GM12872 (cell line): ENCODE data around the gene EPGN.

Experiments
- TF ChIP-seq, protein P1 (sequence below): IDR thresholded peaks from 3 replicates; pipeline ENCODE4 v1.5.1; 2011; ENCODE audit warnings: low read depth, mild to moderate bottlenecking, low read length, moderate library complexity; ENCODE audit not compliant: insufficient read depth

The EPGN gene

DNA sequence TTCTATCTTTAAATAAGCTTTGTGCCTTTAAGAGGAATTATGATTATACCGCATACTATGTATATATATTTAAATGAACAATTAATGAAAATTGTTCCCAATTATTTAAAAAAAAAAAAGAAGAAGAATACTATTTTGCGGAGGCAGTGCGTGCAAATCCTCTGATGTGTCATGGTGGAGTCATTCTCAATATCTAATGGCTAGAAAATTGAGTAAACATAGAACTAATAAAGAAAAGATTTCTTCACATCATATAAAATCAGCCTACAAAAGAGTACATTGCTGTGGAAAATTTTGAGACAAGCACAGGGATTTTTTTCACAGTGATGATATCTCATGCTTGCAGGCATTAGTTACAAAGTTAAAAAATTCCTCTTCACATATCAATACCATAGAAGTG is 54.1 kb downstream of the EPGN start:
- TF ChIP-seq, protein P1, sequence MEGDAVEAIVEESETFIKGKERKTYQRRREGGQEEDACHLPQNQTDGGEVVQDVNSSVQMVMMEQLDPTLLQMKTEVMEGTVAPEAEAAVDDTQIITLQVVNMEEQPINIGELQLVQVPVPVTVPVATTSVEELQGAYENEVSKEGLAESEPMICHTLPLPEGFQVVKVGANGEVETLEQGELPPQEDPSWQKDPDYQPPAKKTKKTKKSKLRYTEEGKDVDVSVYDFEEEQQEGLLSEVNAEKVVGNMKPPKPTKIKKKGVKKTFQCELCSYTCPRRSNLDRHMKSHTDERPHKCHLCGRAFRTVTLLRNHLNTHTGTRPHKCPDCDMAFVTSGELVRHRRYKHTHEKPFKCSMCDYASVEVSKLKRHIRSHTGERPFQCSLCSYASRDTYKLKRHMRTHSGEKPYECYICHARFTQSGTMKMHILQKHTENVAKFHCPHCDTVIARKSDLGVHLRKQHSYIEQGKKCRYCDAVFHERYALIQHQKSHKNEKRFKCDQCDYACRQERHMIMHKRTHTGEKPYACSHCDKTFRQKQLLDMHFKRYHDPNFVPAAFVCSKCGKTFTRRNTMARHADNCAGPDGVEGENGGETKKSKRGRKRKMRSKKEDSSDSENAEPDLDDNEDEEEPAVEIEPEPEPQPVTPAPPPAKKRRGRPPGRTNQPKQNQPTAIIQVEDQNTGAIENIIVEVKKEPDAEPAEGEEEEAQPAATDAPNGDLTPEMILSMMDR = no peak

DNA sequence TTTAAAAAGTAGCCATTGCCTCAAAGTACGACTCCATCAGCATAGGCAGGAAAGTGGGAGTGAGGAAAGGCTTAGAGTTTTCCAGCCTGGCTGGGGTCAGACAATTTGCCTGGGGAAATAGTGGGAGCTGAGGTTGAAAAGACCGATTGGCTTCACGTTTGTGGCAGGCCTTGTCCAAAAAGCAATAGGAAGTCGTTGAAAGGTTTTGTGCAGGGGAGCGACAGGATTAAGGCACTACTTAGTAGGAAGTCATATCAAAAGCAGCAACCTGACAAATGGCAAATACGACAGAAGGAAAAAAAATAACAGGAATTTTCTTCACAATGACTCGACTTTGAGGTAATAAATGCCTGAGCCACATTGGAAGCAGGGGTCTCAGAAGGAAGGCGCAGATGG is 56.0 kb downstream of the EPGN start:
- TF ChIP-seq, protein P1 = no peak

DNA sequence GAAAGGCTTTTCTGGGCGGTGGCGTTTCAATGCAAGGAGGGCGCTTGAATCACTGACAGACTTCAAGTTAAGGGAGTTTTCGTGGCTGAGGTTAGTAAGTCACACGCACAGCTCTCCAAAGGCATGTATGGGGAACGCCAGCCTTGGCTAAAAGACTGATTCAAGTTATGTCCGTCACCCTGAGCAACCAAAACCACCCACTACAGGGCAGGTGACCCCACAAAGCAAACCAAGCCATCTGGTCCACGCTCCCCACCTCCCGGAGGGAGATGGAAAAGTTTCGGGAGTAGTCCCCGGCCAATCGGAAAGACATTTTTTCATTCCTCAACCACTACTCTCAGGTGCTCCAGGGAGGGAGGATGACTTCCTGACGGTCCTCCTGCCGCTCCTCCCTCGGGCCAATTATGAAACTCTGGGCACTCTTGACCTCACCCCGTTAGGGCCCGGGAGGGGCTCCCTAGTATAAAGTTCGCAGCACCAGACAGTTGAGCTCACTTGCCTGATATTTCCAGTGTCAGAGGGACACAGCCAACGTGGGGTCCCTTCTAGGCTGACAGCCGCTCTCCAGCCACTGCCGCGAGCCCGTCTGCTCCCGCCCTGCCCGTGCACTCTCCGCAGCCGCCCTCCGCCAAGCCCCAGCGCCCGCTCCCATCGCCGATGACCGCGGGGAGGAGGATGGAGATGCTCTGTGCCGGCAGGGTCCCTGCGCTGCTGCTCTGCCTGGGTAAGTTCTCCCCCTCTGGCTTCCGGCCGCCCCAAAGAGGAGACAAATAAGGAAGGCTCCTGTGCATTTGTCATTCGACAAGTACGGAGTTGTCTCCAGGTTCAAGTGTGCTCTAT is 56.6 kb downstream of the EPGN start, which contains the start of gene EREG:
Gene EREG, plus strand, starts transcription at position 494 of the 840 bp plus-strand sequence. Its CDS starts 164 bp downstream, at position 658.
- TF ChIP-seq, protein P1 = no peak

DNA sequence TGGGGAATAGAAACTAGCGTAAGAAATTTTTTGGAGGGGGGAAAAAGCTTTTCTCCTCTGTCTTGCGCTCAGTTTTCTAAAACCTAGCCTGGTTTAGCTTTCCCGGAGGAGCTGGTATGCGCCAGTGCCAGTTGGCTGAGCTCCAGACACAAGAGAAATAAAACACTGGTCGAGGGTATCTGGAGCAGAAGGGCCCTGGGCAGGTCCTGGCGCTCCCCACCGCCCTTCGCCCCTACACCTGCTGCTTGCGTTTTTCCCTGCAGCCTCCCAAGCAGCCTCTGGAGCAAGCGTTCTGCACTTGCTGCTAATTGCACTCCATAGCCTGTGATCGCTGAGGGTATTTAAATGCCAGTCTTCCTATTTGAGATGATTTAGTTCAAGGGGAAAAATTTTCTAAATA is 57.5 kb downstream of the EPGN start:
- TF ChIP-seq, protein P1 = no peak
